ENCODE data around the gene PRDX1.

PRDX1 gene

DNA sequence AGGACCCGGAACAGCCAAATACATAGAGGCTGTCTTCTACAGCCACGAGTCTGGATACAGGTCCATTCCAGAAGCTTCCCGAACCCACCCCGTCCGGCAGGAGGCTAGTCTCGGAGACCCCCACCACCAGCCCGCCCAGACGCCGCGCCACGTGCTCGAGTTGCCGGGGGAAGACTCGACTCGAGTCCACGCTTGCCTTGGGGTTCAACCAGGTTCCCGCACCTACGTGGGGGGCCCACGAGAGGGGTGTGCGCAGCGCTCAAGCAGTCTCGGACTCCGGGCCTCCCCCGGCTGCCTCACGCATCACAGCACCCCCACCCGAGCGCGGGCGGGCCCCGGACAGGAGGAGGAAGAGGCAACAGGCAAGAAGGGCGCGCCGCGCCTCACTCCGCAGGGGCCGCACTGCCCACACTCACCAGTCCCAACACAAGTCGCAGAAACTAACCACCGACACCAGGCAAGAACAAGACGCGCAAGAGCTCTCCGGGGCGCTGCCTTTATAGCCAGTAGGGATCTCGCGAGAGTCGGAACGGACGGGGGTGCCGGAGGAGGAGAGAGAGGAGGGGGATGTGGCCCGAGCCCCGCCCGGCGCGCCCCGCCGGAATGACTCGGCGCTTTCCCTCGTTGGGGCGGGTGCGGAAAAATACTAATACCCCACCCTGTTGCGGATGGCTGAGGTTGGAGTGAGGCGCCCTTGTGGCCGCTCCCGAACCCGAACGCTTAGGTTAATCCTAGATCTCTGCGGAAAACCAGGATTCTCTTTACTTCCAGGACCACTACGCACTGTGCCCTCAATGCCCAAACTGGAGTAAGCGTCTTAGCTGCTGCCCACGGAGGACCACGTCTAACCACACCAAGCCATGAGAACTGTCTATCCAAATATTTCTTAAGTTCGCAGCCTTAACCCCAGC is at the start of gene PRDX1:
Gene PRDX1 (minus strand): TSS at position 472 of the 911 bp plus-strand sequence. CDS start 2,841 bp downstream, outside the sequence.
- peak; percentile 97 for DNase-seq (ENCODE audit: low read depth)

DNA sequence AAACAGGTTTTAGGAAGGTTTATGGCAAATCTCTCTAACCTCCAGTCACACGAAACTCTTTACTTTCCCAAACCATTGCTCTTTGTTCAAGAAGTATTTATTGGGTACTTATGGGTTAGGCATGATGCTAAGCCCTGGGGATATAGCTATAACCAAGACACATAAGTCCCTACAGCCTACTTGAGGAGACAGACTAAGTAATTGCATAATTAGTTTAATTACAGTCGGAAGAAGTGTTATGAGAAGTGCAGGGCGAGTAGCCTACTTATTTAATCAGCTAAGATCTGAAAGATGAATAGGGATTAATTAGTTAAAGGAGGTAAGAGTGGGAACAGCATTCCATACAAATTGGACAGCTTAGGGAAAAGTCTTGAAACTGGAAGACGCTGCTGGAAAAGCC is 48.9 kb upstream of the PRDX1 start:
- DNase-seq (ENCODE audit: low read depth), result no peak

DNA sequence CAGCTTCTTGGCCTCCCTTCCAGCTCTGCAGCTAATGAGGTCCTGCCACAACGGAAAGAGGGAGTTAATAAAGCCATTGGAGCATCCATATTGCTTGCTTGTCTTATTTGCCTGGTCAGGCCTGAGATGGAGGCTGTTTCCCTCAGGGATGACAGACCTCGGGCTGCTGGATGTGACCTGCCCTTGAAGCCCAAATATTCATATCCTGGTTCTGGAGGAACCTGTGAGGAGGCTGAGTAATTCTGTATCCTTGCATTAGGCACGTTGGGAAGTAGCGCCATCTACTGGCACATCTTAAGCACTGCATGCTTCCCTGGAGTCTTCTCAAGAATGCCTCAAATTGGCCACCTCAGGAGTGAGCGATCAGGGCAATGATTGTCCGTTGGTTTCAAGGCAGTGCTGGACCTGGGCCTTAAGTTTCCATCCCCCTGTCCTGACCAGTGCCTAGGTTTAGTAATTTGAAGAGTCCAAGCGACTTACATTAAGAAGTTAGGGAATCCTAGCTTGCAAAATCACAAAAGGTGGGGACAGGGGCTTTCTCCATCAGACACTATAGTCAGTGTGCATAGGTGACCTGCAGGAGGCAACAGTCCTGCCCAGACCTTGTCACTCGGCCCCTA is 48.4 kb upstream of the PRDX1 start:
- DNase-seq (ENCODE audit: low read depth), result peak; percentile 46

DNA sequence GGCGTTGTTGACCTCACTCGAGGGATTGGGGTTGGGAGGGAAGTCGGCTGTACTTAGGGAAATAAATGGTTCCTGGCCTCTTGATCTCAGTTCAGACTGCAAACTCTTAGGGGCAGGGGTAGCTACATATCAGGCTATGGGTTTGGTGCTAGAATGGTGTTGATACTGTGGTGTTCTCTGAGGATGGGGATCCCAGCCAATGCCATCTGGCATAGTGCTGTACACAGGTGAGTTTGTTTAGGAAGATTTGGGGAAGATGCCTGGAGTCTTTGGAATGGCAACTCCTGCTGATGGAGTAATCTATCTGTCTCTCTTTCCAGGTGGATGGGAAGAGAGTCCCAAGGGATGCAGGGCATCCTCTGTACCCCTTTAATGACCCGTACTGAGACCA is 47.9 kb upstream of the PRDX1 start:
- DNase-seq (ENCODE audit: low read depth), result no peak

DNA sequence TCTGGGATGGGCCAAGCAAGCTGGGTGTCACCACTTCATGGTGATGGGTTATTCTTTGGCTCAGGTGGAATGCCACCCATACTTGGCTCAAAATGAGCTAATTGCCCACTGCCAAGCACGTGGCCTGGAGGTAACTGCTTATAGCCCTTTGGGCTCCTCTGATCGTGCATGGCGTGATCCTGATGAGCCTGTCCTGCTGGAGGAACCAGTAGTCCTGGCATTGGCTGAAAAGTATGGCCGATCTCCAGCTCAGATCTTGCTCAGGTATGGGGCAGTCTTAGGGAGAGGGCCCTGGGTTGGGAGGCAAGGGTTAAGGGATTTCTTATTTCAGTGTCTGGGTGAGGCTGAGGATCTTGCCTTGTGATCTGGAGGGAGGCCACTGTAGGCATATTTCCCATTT is 46.7 kb upstream of the PRDX1 start:
- DNase-seq (ENCODE audit: low read depth), result no peak

DNA sequence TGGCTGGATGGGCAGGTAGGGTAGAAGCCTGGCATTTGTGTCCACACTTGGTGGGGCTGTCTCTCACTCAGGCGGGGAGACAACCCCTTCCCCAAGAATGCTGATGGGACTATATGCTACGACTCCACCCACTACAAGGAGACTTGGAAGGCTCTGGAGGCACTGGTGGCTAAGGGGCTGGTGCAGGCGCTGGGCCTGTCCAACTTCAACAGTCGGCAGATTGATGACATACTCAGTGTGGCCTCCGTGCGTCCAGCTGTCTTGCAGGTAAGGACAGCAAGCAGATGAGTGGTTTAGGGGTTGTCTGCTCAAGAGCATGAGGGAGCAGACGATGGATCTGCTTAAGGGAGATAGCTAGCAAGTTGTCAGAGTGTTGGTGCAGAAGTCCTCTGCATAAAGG is 46.2 kb upstream of the PRDX1 start:
- DNase-seq (ENCODE audit: low read depth), result no peak

DNA sequence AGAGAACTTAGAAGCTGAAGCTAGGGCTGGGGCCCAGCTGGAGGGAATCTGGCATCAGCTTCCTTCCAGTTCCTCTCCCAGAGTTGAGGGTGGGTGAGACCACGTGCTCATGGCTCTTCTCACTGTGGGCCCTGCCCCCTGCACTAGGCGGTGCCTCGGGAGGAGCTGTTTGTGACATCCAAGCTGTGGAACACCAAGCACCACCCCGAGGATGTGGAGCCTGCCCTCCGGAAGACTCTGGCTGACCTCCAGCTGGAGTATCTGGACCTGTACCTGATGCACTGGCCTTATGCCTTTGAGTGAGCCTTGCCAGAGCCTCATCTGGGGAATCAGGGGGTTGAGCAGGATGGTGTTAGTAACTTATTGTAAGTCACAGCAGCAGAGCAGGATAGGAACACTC is 45.0 kb upstream of the PRDX1 start:
- no peak for DNase-seq (ENCODE audit: low read depth)

DNA sequence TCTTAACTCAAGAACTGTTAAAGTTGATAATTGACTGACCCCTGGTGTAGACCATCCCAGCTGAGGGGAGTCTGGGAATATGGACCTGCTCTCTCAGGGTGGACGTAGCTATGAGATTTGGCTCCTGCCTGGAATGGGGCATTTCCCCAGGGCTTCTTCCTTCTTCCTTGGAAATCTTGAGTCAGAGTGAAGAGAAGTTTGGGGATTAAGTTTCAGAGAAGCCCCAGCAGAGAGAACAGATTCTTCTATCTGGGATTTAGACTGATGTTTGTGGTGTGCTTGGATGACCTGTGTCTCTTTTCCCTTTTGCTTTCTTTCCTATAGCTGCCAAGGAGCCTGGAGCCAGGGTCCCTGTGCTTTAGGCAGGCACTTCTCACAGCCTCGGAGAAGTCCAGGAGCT is 42.2 kb upstream of the PRDX1 start:
- DNase-seq (ENCODE audit: low read depth), result no peak

DNA sequence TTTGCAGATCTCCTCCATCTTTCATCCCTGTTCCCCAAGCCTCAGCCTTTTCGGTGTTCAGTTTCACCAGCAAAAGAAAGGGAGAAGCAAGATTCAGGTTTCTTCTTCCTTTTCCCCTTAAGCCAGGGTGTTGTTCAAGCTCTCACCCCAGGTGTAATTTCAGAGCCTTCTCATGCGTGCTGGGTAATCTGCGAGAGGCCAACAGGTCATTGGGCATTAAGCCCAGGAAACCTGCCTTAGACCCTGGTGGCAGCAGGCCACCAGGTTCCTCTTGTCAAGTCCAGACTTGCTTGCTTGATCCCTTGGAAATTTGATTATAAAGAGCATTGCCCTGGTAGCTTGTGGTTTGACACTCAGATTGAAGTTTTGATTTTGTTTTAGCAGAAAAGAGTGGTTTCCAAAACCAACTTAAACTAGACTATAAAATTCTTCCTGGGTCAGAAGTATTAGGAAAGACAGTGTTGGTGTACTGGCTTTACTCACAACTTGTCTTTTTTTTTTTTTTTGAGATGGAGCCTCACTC is 35.8 kb upstream of the PRDX1 start:
- DNase-seq (ENCODE audit: low read depth), result no peak

DNA sequence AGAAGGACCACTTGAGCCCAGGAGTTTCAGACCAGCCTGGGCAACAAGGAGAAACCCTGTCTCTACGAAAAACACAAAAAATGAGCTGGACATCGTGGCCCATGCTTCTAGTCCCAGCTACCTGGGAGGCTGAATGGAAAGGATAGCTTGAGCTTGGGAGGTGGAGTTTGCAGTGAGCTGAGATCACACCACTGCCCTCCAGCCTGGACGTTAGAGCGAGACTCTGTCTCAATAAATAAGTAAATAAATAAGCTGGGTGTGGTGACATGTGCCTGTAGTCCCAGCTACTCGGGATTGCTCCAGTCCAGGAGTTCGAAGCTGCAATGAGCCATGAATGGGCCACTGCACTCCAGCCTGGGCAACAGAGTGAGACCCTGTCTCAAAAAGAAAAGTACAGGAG is 32.5 kb upstream of the PRDX1 start:
- DNase-seq (ENCODE audit: low read depth), result no peak

DNA sequence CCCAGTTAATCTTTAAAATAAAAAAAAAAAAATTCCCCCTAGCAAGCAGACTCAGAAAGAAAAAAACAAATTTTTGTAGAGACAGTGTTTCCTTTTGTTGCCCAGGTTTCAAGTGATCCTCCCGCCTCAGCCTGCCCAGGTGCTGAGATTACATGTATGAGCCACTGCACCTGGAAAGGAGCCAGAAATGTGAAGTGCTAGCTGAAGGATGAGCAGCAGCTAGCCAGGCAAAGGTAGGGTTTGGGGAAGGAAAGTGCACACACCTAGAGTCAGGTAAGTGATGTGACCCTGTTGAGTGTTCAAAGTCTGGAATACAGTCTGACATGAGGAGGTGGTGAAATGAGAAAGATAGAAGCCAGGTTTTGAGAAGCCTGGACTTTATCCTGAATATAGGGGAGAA is 30.6 kb upstream of the PRDX1 start:
- DNase-seq (ENCODE audit: low read depth), result no peak

DNA sequence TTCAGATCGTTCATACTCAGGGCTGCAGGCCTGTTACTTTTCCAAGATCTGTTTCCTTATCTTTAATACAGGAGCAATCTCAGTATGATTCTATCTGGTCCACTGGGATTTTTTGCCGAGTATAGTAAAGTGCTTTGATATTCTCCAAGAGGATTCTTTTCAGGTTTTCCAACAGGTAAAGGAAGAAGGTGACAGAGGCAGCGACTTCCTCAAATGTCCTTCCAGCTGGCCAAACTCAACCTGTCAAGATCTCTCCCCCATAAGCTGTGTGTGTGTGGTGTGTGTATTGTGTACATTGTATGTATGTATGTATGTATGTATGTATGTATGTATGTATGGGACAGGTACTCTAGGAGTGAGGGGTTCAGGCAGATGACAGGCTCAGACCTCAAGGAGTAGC is 30.0 kb upstream of the PRDX1 start:
- DNase-seq (ENCODE audit: low read depth), result no peak

DNA sequence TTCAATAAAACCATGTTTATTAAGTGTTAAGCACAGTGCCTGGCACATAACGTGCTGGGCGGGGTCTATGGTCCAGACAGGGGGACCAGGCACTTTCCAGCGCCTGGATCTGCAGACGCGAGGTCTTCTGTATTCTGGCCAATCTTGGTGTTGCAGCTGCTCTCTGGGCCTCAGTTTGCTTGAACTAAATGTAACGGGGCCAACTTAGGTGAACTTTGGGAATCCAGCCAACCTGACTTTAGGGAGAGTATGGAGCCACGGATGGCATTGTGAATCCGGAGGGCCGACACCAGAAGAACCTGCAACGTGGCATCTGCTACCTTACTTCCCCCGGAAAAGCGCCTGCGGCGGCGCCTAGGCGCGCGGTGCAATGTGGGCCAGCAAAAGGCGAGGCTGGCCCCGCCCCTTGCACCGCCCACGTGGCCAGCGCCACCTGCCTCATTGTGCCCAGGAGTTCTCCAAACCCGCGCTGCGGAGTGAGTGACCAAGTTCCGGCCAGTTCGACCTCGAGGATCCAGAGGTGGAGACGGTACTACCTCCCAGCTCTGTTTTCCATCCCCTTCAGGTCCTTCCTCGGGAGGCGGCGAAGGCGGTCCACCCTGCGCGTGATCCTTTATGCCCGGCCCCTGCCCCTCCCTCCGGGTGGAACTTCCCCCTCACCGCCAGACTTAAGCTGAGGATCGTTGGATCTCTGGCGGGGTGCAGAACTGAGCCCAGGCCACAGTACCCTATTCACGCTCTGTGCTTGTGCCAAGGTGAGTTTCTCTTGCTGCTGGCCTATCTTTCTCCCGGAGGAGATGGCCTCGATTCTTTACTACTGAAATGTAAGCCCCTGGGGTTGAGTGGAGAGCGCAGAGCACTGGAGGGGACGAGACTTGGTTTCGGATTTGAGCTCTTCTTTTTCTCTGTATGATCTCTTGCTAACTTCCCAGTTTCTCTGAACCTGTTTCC is 29.0 kb upstream of the PRDX1 start, which contains the start of gene AKR1A1:
Gene AKR1A1 (plus strand): TSS at position 426 of the 951 bp plus-strand sequence. CDS start 10,969 bp downstream, outside the sequence.
- DNase-seq (ENCODE audit: low read depth), result peak; percentile 81

DNA sequence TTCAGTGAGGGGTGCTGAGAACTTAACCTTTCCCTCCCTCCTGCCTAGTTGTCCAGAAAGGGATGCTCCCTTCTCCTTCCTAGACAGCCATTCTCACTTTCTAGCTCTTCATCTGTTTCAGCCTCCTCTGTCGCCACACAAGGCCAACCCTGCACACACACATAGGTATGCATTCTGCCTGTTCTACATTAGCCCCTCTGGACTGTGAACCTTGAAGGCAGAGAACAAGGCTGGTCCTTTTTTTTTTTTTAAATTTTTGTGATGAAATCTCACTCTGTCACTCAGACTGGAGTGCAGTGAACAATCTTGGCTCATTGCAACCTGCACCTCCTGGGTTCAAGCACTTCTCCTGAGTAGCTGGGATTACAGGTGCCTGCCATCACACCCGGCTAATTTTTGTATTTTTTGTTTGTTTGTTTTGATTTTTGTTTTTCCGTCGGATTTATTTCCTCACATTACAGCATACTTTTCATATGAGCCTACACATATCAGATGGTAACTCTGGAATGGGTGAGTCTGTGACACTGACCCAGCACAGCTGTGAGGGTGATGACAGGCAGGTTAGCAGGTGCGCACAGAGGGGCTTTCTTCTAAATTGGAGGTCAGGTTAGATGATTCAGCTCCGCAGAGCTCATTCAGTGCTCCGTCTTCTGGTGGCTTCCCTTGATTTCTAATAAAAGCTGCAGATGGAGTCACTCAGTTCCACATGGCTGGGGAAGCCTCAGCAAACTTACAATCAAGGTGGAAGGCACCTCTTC is 24.0 kb upstream of the PRDX1 start:
- no peak for DNase-seq (ENCODE audit: low read depth)

DNA sequence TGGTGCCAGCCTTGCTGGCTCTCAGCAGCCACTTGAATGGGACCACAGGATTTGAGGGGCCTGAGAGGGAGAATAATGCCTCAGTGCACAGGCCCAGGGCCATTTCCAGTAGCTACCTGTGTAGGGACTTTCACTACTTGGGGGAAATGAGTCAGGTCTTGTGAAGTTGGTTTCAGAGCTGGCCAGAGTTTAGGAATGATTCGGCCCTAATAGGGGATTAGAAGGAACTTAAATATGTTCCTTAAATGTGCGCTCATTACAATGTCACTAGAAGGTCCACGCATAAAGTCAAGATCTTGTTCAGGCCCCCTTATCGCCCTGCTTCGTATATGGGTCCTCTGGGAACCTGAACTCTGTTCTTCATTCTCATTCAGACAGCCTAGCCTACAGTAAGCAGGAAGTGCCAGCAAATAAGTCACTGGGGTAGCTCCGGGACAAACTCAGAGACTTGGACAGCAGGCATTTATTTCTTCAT is 23.4 kb upstream of the PRDX1 start:
- DNase-seq (ENCODE audit: low read depth), result no peak

DNA sequence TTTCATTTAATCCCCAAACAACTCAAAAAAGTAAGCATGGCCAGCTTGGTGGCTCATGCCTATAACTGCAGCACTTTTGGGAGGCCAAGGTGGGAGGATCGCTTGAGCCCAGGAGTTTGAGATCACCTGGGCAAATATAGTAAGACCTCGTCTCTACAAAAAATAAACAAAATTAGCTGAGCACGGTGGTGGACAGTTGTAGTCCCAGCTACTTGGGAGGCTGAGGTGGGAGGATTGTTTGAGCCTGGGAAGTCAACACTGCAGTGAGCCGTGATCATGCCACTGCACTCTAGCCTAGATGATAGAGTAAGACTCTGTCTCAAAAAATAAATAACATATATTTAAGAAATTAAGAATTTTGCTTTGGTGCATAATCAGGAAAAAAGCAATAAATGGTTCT is 22.8 kb upstream of the PRDX1 start:
- DNase-seq (ENCODE audit: low read depth), result no peak

DNA sequence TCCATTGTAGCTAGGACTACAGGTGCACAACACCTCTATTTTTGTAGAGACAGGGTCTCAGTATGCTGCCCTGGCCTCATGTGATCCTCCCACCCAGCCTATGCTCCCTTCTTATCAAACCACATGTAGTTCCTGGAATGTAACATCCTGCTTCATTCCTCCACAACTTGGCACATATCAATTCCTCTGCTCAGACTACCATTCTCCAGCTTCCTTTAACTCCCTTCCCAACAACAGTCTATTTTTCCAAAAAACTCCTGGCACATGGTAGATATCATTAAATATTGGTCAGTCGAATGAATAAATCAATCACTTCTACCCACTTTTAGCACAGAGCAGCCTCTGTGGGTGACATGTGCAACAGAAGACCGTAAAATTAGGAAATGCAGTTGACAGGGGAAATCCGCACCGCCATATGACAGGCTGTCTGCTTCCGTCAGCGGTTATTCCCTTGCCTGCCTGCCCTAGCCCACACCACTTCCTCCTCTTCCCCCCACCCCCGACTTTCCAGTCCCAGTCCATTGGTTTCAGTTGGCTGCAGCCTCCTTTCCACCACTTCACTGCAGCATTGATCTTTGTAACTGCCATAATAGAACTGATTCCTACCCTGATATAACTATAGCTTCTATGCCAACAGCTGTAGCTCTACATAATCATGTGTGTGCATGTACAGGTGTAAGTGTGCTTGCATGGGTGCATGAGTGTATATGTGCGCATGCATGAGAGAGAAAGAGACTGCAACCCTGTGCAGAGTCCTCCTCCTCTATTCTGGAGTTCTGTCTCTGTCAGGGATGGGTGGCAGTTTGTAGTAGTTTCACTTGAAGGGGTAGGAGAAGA is 22.1 kb upstream of the PRDX1 start:
- no peak for DNase-seq (ENCODE audit: low read depth)

DNA sequence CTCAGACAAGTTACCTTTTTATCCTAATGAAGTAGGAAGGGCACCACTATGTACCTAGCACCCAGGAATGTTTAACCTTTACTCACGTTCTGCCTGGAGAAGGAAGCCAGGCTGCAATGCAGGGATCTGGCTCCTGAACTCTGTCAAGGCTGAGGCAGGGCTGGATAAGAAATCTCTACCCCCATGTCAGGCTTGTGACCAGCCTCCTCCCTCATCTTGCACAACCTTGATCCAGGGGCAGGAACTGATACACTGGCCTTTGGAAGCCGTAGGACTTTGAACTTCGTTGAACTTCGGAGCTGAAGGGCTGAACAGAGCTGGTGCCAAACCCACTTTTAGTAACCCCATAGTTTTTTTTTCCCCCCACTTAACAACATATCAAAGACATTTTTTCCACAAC is 20.9 kb upstream of the PRDX1 start:
- no peak for DNase-seq (ENCODE audit: low read depth)

DNA sequence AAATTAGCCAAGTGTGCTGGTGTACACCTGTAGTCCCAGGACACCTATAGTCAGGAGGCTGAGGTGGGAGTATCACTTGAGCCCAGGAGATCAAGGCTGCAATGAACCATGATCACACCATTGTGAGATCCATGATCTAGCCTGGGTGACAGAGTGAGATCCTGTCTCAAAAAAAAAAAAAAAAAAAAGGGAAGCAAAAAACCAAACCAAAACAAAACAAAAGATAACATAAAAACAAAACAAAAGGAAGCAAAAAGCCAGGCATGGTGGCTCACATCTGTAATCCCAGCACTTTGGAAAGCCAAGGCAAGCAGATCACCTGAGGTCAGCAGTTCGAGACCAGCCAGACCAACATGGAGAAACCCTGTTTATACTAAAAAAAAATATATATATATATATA is 19.5 kb upstream of the PRDX1 start:
- no peak for DNase-seq (ENCODE audit: low read depth)

DNA sequence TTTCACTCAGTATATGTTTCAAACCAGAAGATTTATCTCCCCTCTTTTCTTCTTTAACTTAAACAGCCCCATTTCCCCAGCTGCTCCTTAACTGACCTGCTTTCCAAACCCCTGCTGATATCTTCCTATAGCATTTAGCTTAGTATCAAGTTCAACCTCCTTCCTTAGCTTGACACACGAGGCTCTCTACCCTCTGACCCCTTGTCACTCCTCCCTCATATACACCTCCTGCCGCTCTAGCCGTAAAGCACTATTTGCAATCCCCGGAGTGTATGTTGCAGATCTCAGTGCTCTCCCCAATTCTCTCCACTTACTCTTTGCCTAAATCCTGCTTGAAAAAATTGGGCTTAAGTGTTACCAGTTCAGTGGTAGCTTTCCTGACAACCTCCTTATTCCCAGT is 15.2 kb upstream of the PRDX1 start:
- no peak for DNase-seq (ENCODE audit: low read depth)

Data from HS-27A (cell line).